ENCODE results near the gene KCTD10.

DNA sequence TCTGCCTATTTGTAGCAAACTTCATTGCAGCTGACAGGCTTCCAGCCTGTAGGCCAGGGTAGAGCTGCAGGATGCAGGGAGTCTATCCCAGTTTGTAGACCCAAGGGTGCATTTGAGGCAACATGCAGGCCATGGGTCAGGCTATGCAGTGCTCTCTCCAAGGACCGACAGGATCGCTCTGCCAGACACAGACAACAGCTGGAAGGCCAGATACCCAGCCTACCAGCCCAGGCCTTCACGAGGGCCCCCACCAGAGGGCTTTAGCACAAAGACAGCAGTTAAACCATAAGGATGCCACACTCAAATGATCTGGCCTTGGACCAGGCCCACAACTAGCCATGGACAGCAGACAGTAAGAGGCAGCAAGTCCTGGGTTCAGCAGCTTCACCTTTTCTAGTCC is 10.3 kb downstream of the KCTD10 start:
- TF ChIP-seq, protein P1, sequence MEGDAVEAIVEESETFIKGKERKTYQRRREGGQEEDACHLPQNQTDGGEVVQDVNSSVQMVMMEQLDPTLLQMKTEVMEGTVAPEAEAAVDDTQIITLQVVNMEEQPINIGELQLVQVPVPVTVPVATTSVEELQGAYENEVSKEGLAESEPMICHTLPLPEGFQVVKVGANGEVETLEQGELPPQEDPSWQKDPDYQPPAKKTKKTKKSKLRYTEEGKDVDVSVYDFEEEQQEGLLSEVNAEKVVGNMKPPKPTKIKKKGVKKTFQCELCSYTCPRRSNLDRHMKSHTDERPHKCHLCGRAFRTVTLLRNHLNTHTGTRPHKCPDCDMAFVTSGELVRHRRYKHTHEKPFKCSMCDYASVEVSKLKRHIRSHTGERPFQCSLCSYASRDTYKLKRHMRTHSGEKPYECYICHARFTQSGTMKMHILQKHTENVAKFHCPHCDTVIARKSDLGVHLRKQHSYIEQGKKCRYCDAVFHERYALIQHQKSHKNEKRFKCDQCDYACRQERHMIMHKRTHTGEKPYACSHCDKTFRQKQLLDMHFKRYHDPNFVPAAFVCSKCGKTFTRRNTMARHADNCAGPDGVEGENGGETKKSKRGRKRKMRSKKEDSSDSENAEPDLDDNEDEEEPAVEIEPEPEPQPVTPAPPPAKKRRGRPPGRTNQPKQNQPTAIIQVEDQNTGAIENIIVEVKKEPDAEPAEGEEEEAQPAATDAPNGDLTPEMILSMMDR (IDR thresholded peaks at IDR 0.05), result no peak
- no peak for TF ChIP-seq POLR2A (IDR thresholded peaks at IDR 0.05)
